Activated CD8-positive, alpha-beta T cell treated with anti-CD3 and anti-CD28 coated beads, Interleukin-2, amount 10 ng/mL, durations not matched to agents 7 days and 5 days (primary cell): ENCODE measurements around the gene PDXP. TPM values are rescaled to one million over a fixed set of nuclear protein-coding genes. Genes with fewer than 3 reads are reported as not detected.

Source experiments
- ATAC-seq: fragments of 150-1000 bp; cut with Tn5 transposase; one replicate; pipeline ENCODE4 v1.10.0; 2021; ENCODE audit warnings: moderate library complexity
- CTCF ChIA-PET: fragments of 350-600 bp; sonication (Branson Sonifier 250); formaldehyde crosslinking; loops from one replicate; lab custom pipeline; 2021; ENCODE audit warnings: antibody characterized with exemption; lab: Charles Lee
- POLR2A ChIA-PET: fragments of 350-600 bp; sonication (Branson Sonifier 250); formaldehyde crosslinking; loops from one replicate; lab custom pipeline; 2021; ENCODE audit warnings: antibody characterized with exemption; lab: Charles Lee
- DNase-seq: peaks from one replicate; pipeline ENCODE4 v3.0.0-alpha.2; 2020
- H3K27ac Mint-ChIP-seq: one replicate; pipeline ENCODE4 v1.8.0; 2021; ENCODE audit warnings: mild to moderate bottlenecking, mixed read lengths
- H3K27me3 Mint-ChIP-seq: one replicate; pipeline ENCODE4 v1.8.0; 2021; ENCODE audit warnings: low read depth, mixed read lengths
- H3K36me3 Mint-ChIP-seq: one replicate; pipeline ENCODE4 v1.8.0; 2021; ENCODE audit warnings: low read depth, mixed read lengths
- H3K4me1 Mint-ChIP-seq: one replicate; pipeline ENCODE4 v1.8.0; 2021; ENCODE audit warnings: low read depth, mixed read lengths
- H3K4me3 Mint-ChIP-seq: one replicate; pipeline ENCODE4 v1.8.0; 2021; ENCODE audit warnings: mild to moderate bottlenecking, mixed read lengths
- H3K9me3 Mint-ChIP-seq: one replicate; pipeline ENCODE4 v1.8.0; 2022; ENCODE audit warnings: mixed read lengths; ENCODE audit not compliant: insufficient read depth
- total RNA-seq, 2 experiments: library from RNA; stranded (reverse); gene quantifications; one replicate each; pipeline ENCODE4 v1.2.3, GENCODE V29; 2021

Gene PDXP
- total RNA-seq, 2 experiments from 2014 or later, result 31.5 to 33.5 TPM

DNA sequence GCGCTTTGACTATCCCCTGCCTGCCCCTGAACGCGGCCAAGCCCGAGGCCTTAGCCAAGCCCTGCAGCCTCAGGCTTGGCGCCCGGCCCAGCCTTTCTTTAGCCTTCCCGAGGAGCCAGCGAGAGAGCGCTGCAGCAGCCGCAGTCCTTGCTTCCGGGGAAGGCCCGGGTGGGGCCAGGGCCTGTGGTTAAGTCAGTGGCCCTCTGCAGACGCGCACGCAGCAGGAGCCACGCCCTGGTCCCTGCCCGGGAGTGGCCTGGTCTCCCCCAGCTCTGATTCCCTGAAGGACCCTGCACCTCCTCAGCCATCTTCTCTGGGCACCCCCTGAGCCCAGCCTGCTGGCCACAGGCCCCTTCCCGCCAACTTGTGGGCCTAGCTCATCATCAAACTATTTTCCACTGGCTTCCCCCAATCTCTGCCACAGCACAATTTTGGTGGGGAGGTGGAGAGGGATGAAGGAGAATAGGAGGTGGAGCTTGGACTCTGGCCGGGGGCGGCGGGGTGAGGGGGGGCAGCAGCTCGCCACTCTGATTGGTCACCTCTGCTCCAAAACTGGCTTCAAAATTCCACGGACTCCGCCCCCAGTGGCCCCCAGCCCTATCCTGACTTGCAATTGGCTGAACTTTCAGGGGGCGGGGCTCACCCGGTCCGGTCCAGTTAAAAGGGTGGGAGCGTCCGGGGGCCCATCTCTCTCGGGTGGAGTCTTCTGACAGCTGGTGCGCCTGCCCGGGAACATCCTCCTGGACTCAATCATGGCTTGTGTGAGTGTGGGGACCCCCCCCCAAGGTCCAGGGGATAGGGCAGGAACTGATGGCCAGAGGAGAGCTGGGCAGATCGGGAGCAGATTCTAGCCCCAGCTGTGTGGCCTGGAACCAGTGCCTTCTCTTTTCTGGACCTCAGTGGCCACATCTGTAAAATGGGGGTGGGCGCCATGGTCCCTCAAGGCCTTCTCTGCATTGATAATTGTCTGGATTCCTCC lies 16.7 kb downstream of the PDXP start, which contains the start of gene LGALS1:
LGALS1 (plus strand) TSS at position 686 of the 979 bp plus-strand sequence; CDS start at position 753, 67 bp downstream.
- DNase-seq, result peak; percentile 90
- Mint-ChIP-seq H3K4me3 (peak within 1 kb of the TSS; percentile 82), H3K27me3 (no peaks in the 10 kb centered on the region), H3K4me1 (peaks cover 55% of the 10 kb centered on the region), H3K36me3 (peaks cover 27% of the 10 kb centered on the region), H3K27ac (peak within 1 kb of the TSS; percentile 99), H3K9me3 (no peaks in the 10 kb centered on the region)
- CTCF ChIA-PET, result interaction anchor here (0.7 to 15.0 kb wide), 12 partner anchors 8 to 112 kb away, joined by 3 to 241 read pairs (median 8); partner anchors contain the start of genes GGA1, PDXP and TRIOBP
- peak; percentile 69 for ATAC-seq
- POLR2A ChIA-PET, result interaction anchor here (0.7 to 4.5 kb wide), 9 partner anchors 11 to 278 kb away, joined by 3 to 33 read pairs (median 4); partner anchors contain the start of genes C22orf23, NOL12, PDXP and POLR2F

DNA sequence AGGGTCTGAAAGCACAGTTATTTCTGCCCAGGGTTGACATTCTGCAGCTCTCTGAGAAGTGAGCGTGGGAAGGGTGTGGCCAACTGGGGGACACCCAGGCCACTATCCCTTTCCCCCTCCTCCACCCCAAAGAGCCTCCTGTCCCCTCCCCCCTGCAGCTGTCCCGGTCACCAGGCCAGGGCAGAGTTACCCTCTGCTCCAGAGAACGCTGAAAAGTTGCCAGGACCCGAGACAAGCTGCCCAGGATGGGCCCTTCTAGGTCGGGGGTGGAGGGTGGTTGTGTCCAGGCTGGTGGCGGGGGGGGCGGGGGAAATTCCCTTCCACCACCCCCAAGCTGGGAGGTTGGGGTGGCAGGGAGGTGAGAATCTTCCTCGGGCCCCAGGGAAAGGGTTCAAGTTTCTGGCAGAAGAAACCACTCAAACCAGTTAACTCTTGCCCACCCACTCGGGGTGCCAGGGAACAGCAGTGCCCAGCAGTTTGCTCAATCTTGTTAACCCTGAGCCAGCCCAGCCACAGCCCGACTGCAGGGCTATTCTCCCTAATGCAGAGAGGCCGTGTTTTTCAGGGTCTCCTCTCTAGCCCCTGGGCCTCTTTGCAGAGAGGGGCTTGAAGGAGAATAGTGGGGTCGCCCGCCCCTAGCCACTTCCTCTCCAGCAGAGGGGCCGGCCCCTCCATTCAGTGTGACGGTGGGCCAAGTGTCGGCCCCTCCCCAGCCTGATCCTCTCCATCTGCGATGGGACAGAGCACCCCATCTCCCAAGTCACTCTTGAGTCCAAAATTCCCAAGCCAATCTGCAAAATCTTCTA lies 17.6 kb downstream of the PDXP start:
- Mint-ChIP-seq H3K4me3 (peak overlapping the region; percentile 82), H3K9me3 (no peaks in the 10 kb centered on the region), H3K27ac (peak overlapping the region; percentile 99), H3K4me1 (peaks cover 58% of the 10 kb centered on the region), H3K27me3 (no peaks in the 10 kb centered on the region), H3K36me3 (peaks cover 27% of the 10 kb centered on the region)
- CTCF ChIA-PET, result interaction anchor here (0.8 to 15.0 kb wide), 10 partner anchors 9 to 113 kb away, joined by 3 to 241 read pairs (median 10); partner anchors contain the start of genes GGA1, NOL12, PDXP and TRIOBP
- POLR2A ChIA-PET, result interaction anchor here (0.7 to 4.5 kb wide), 9 partner anchors 10 to 277 kb away, joined by 3 to 33 read pairs (median 11); partner anchors contain the start of genes C22orf23, NOL12, PDXP and POLR2F
- peak; percentile 51 for DNase-seq
- ATAC-seq, result peak; percentile 3

DNA sequence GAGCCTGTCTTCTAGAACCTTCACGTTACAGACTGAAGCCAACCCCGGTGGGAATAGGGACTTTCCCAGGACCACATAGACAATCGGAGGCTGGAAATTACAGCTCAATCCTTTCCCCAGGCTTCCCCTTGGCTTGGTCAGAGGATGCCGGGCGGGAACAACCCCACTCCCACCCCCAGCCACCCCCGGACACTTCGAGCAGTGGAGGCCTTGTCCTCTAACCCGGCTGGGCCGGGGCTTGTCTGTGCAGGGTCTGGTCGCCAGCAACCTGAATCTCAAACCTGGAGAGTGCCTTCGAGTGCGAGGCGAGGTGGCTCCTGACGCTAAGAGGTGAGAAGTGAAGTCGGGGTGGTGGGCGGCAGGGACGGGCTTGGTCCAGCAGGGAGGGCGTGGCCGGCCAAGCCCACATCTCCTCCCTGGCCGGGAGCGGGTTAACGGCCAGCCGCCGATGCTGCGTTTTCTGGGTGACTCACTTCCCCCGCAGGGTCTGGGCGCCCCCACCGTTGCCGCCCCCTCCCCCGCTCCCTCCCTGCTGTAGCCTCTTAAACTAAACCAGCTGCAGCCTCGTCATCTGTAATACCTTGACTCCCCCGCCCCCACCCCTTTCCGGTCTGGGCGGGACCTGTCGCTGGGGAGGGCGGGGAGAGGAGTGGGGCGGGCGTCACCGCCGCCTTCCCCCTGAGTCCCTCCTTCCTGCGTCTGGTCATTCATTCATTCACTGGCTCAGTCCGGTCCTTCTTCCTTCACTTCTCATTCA lies 18.4 kb downstream of the PDXP start:
- Mint-ChIP-seq H3K27ac (peak overlapping the region; percentile 99), H3K36me3 (peaks cover 27% of the 10 kb centered on the region), H3K27me3 (no peaks in the 10 kb centered on the region), H3K9me3 (no peaks in the 10 kb centered on the region), H3K4me3 (peak overlapping the region; percentile 82), H3K4me1 (peaks cover 63% of the 10 kb centered on the region)
- DNase-seq (peak; percentile 95), ATAC-seq (peak; percentile 69)
- POLR2A ChIA-PET, result interaction anchor here (0.9 to 4.5 kb wide), 12 partner anchors 10 to 225 kb away, joined by 3 to 33 read pairs (median 8); partner anchors contain the start of genes NOL12 and PDXP
- CTCF ChIA-PET, result interaction anchor here (0.6 to 15.0 kb wide), 7 partner anchors 9 to 69 kb away, joined by 3 to 241 read pairs (median 11); partner anchors contain the start of genes GGA1, NOL12, PDXP and TRIOBP

DNA sequence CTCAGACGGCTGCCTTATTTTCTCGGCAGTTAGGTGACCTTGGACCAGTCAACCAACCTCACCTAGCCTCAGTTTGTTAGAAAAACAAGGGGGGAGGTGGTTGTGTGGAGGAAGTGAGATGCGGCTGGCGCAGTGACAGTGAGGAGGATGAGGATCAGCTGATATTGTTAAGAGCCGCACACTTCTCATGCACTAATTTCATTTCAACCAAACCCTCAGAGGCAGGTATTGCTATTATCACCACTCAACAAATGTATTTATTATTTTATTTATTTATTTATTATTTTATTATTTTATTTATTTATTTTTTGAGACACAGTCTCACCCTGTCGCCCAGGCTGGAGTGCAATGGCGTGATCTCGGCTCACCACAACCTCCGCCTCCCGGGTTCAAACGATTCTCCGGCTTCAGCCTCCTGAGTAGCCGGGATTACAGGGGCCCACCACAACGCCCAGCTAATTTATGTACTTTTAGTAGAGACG lies 19.0 kb downstream of the PDXP start:
- Mint-ChIP-seq H3K36me3 (peaks cover 25% of the 10 kb centered on the region), H3K9me3 (no peaks in the 10 kb centered on the region), H3K27me3 (no peaks in the 10 kb centered on the region), H3K4me3 (peak overlapping the region; percentile 82), H3K4me1 (peaks cover 57% of the 10 kb centered on the region), H3K27ac (peak overlapping the region; percentile 99)
- DNase-seq (no peak), ATAC-seq (peak; percentile 22)
- ChIA-PET POLR2A (interaction anchor here (0.9 to 4.5 kb wide), 8 partner anchors 9 to 131 kb away, joined by 3 to 33 read pairs (median 8); partner anchors contain the start of genes NOL12 and PDXP), CTCF (interaction anchor here (1.0 to 15.0 kb wide), 7 partner anchors 17 to 69 kb away, joined by 3 to 241 read pairs (median 11); partner anchors contain the start of genes GGA1, PDXP and TRIOBP)

DNA sequence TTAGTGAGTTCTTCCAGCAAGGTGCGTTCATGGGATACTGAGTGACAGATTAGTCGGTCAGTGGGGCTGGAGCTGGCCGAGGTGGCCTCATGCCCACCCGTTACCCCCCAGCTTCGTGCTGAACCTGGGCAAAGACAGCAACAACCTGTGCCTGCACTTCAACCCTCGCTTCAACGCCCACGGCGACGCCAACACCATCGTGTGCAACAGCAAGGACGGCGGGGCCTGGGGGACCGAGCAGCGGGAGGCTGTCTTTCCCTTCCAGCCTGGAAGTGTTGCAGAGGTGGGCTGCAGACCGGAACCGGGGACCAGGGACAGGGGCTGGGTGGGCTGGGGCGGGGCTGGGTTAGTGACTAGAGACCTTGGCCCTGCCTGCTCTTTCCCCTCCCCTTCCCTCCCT lies 19.8 kb downstream of the PDXP start:
- H3K4me3 Mint-ChIP-seq, result peak overlapping the region; percentile 51
- H3K9me3 Mint-ChIP-seq, result no peaks in the 10 kb centered on the region
- H3K4me1 Mint-ChIP-seq, result peaks cover 48% of the 10 kb centered on the region
- DNase-seq, result no peak
- ATAC-seq, result no peak
- H3K27ac Mint-ChIP-seq, result peak overlapping the region; percentile 99
- H3K36me3 Mint-ChIP-seq, result peaks cover 25% of the 10 kb centered on the region
- ChIA-PET POLR2A (interaction anchor here (1.4 to 4.5 kb wide), 2 partner anchors 16 to 20 kb away, joined by 7 to 33 read pairs; partner anchors contain the start of gene PDXP), CTCF (interaction anchor here (1.0 to 15.0 kb wide), 5 partner anchors 18 to 45 kb away, joined by 3 to 241 read pairs (median 11); partner anchors contain the start of genes PDXP and TRIOBP)
- no peaks in the 10 kb centered on the region for H3K27me3 Mint-ChIP-seq

DNA sequence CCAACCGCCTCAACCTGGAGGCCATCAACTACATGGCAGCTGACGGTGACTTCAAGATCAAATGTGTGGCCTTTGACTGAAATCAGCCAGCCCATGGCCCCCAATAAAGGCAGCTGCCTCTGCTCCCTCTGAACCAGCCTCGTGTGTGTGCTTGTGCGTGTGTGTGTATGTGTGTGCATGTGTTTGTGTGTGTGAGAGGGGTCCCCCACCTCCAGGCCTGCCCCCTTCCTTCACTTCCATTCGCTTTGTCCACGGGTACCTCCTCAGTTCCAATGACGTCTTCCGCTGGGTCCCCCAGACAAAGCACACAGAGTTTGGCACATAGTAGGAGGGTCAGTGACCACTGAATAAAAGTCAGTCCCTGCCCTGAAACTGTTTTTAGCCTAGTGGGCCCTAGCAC lies 21.1 kb downstream of the PDXP start:
- DNase-seq, result no peak
- Mint-ChIP-seq H3K4me3 (peak overlapping the region; percentile 40), H3K36me3 (peaks cover 25% of the 10 kb centered on the region), H3K9me3 (no peaks in the 10 kb centered on the region), H3K27me3 (no peaks in the 10 kb centered on the region), H3K4me1 (peaks cover 37% of the 10 kb centered on the region), H3K27ac (peak overlapping the region; percentile 60)
- POLR2A ChIA-PET, result interaction anchor here (0.6 kb wide), 2 partner anchors 8 to 18 kb away, joined by 4 read pairs; no protein-coding TSS in a partner anchor
- CTCF ChIA-PET, result interaction anchor here (0.7 to 15.0 kb wide), 8 partner anchors 16 to 73 kb away, joined by 3 to 241 read pairs (median 17); partner anchors contain the start of genes GGA1 and PDXP
- ATAC-seq, result no peak

DNA sequence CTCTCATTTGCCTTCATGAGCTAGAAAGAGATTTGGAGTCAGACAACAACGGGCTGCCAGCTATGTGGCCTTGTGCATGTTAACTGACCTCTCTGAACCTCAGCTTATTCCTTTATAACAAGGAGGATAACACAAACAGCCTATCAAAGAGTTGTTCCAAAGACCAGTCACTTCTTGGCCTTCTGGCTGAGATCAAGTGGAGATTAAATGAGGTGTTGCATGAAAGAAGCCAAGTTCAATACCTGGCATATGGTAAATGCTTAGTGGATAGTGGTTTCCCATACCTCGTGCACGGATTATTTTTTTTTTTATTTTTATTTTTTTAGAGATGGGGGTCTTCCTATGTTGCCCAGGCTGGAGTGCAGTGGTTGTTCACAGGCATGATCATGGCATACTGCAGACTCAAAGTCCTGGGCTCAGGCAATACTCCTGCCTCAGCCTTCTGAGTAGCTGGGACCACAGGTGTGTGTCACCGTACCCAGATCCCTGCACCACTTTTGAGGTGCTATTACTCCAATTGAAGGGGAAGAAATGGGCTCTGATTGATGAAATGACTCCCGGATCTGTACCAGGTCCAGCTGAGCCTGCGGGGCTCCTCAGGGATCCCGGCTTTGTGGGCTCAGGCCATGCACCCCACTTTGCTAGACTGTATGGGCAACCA lies 21.8 kb downstream of the PDXP start:
- Mint-ChIP-seq H3K27ac (peak overlapping the region; percentile 79), H3K27me3 (no peaks in the 10 kb centered on the region), H3K9me3 (no peaks in the 10 kb centered on the region), H3K36me3 (peaks cover 25% of the 10 kb centered on the region), H3K4me1 (peaks cover 32% of the 10 kb centered on the region), H3K4me3 (no peak overlapping the region)
- no peak for DNase-seq
- ChIA-PET CTCF (interaction anchor here (1.3 to 15.0 kb wide), 13 partner anchors 7 to 88 kb away, joined by 3 to 241 read pairs (median 11); partner anchors contain the start of genes GGA1 and PDXP), POLR2A (interaction anchor here (0.6 to 2.1 kb wide), 4 partner anchors 8 to 37 kb away, joined by 3 to 5 read pairs (median 4); no protein-coding TSS in a partner anchor)
- no peak for ATAC-seq

DNA sequence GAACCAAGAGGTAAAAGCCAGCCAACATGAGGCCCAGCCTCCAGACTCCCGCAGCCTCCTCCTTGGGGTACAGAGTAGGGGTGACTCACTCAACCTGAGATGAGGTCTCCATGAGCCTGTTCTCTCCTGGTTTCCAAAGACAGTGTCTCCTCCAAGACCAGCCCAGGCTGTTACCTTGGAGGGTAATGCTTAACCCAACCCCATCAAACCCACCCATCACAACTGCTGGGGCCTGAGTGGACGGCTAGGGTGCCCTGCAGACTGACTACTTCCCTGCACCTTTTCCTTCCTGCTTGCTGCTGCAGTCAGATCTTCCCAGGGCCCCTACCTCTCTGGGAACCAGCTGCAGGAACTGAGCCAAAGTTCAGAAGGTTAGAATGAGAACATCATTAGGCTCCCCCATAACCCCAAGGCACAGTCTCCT lies 22.5 kb downstream of the PDXP start:
- CTCF ChIA-PET, result interaction anchor here (0.8 to 15.0 kb wide), 18 partner anchors 8 to 89 kb away, joined by 3 to 241 read pairs (median 8); partner anchors contain the start of genes GGA1, PDXP and TRIOBP
- H3K36me3 Mint-ChIP-seq, result peaks cover 23% of the 10 kb centered on the region
- no peaks in the 10 kb centered on the region for H3K9me3 Mint-ChIP-seq
- no peak overlapping the region for H3K4me3 Mint-ChIP-seq
- H3K27me3 Mint-ChIP-seq, result no peaks in the 10 kb centered on the region
- peaks cover 32% of the 10 kb centered on the region for H3K4me1 Mint-ChIP-seq
- POLR2A ChIA-PET, result interaction anchor here (0.6 to 2.1 kb wide), 8 partner anchors 9 to 1001 kb away, joined by 3 to 5 read pairs (median 3); partner anchors contain the start of genes PDXP and TOMM22
- DNase-seq (no peak), ATAC-seq (no peak)
- peak overlapping the region; percentile 79 for H3K27ac Mint-ChIP-seq

DNA sequence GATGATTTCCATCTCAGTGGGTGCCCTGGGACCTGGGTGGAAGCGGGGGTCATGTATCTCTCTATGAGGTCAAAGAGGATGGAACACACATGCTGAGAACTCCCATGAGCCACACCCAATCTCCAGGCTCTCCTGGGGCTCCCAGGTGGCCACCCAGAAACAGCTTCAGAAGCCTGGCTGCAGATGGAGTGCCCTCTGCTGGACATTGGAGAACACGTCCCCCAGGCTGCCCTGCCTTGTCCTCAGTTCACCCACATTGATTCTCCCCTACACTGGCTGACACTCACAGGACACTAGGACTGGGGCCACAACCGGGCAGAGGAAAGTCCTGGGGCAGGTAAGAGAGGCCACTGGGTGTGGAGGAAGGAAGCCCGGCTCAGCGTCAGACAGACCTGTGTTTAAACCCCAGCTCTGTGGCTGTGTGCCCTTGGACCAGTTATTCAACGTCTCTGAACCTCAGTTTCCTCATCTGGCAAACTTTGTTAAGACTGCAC lies 23.1 kb downstream of the PDXP start:
- H3K27me3 Mint-ChIP-seq, result no peaks in the 10 kb centered on the region
- H3K36me3 Mint-ChIP-seq, result peaks cover 22% of the 10 kb centered on the region
- CTCF ChIA-PET, result interaction anchor here (0.8 to 15.0 kb wide), 20 partner anchors 9 to 89 kb away, joined by 3 to 241 read pairs (median 6); partner anchors contain the start of genes GGA1, PDXP and TRIOBP
- POLR2A ChIA-PET, result interaction anchor here (0.7 to 2.1 kb wide), 7 partner anchors 10 to 1000 kb away, joined by 3 to 5 read pairs (median 3); partner anchors contain the start of genes GALR3, PDXP and TOMM22
- peaks cover 34% of the 10 kb centered on the region for H3K4me1 Mint-ChIP-seq
- DNase-seq (peak; percentile 84), ATAC-seq (peak; percentile 47)
- no peaks in the 10 kb centered on the region for H3K9me3 Mint-ChIP-seq
- H3K27ac Mint-ChIP-seq, result peak overlapping the region; percentile 79
- no peak overlapping the region for H3K4me3 Mint-ChIP-seq
